GM23338 (cell line): ENCODE results near the gene SEC61G. TPM values are rescaled to one million over a fixed set of nuclear protein-coding genes. Genes with fewer than 3 reads are reported as not detected.

ENCODE experiments used
- ATAC-seq: fragments of 200-7000 bp; cut with Tn5 transposase; 3 replicates; pipeline ENCODE4 v1.9.1; 2020
- DNase-seq: peaks from one replicate; pipeline ENCODE4 v3.0.0-alpha.2; 2015; ENCODE audit warnings: low spot score
- H2AFZ ChIP-seq: fragments of 200-600 bp; sonication (generic); 2 replicates; pipeline ENCODE4 v1.8.0; 2016; ENCODE audit warnings: antibody characterized with exemption, mild to moderate bottlenecking, moderate library complexity
- H3F3A ChIP-seq: fragments of 200-600 bp; sonication (generic); replicated peaks from 2 replicates; pipeline ENCODE4 v1.8.0; 2017; ENCODE audit warnings: antibody characterized with exemption, mixed run types, low read depth
- H3K27ac ChIP-seq: fragments of 200-600 bp; sonication (generic); 2 replicates; pipeline ENCODE4 v1.6.1; 2016; ENCODE audit warnings: low read depth
- H3K27me3 ChIP-seq: fragments of 200-600 bp; sonication (generic); 2 replicates; pipeline ENCODE4 v1.8.0; 2016; ENCODE audit warnings: mild to moderate bottlenecking, mixed run types, moderate library complexity; ENCODE audit not compliant: insufficient read depth
- H3K36me3 ChIP-seq: fragments of 200-600 bp; sonication (generic); 2 replicates; pipeline ENCODE4 v1.8.0; 2016; ENCODE audit warnings: mild to moderate bottlenecking; ENCODE audit not compliant: insufficient read depth
- H3K4me1 ChIP-seq: fragments of 200-600 bp; sonication (generic); 2 replicates; pipeline ENCODE4 v1.8.0; 2016; ENCODE audit warnings: mild to moderate bottlenecking, moderate library complexity; ENCODE audit not compliant: insufficient read depth
- H3K4me2 ChIP-seq: fragments of 200-600 bp; sonication (generic); 2 replicates; pipeline ENCODE4 v1.7.1; 2017; ENCODE audit warnings: mixed run types
- H3K4me3 ChIP-seq: fragments of 200-600 bp; sonication (generic); 2 replicates; pipeline ENCODE4 v1.6.1; 2016; ENCODE audit warnings: mixed run types
- H3K79me2 ChIP-seq: fragments of 200-600 bp; sonication (generic); replicated peaks from 2 replicates; pipeline ENCODE4 v1.8.0; 2017; ENCODE audit warnings: mild to moderate bottlenecking; ENCODE audit not compliant: insufficient read depth
- H3K9me2 ChIP-seq: fragments of 200-600 bp; sonication (generic); 2 replicates; pipeline ENCODE4 v1.8.0; 2017; ENCODE audit not compliant: insufficient read depth
- H4K20me1 ChIP-seq: fragments of 200-600 bp; sonication (generic); replicated peaks from 2 replicates; pipeline ENCODE4 v1.8.0; 2017; ENCODE audit warnings: mild to moderate bottlenecking; ENCODE audit not compliant: insufficient read depth
- H3K27ac Mint-ChIP-seq: 2 replicates; pipeline ENCODE4 v1.8.0; 2020; ENCODE audit warnings: inconsistent platforms, mild to moderate bottlenecking, moderate library complexity, mixed read lengths
- H3K27me3 Mint-ChIP-seq: 3 replicates; pipeline ENCODE4 v1.8.0; 2022; ENCODE audit warnings: low read depth, mild to moderate bottlenecking, moderate library complexity, mixed read lengths, inconsistent platforms; ENCODE audit not compliant: insufficient read depth, poor library complexity
- H3K36me3 Mint-ChIP-seq: 3 replicates; pipeline ENCODE4 v1.8.0; 2021; ENCODE audit warnings: low read depth, mild to moderate bottlenecking, inconsistent platforms, moderate library complexity, mixed read lengths
- H3K4me1 Mint-ChIP-seq: 3 replicates; pipeline ENCODE4 v1.8.0; 2020; ENCODE audit warnings: mild to moderate bottlenecking, inconsistent platforms, mixed read lengths
- H3K4me3 Mint-ChIP-seq: 3 replicates; pipeline ENCODE4 v1.8.0; 2021; ENCODE audit warnings: moderate library complexity, mild to moderate bottlenecking, inconsistent platforms, mixed read lengths
- H3K9me3 Mint-ChIP-seq: 3 replicates; pipeline ENCODE4 v1.8.0; 2020; ENCODE audit warnings: moderate library complexity, mild to moderate bottlenecking, inconsistent platforms, mixed read lengths
- CREB1 ChIP-seq: fragments of 250-450 bp; sonication (Bioruptor Pico); IDR thresholded peaks from 2 replicates; pipeline ENCODE4 v1.5.0; 2020; ENCODE audit warnings: low read depth, mild to moderate bottlenecking, moderate library complexity
- CTCF ChIP-seq, 2 experiments: fragments of 200-600 bp in 1 of 2; sonication (generic) in 1 of 2; conservative IDR thresholded peaks; 2 replicates each; pipeline versions ENCODE4 v1.5.1 to v1.6.1; 2016 to 2017; ENCODE audit warnings: antibody characterized with exemption in 2 of 2, low read depth in 2 of 2, mild to moderate bottlenecking in 2 of 2, moderate library complexity in 1 of 2
- ETS1 ChIP-seq: IDR thresholded peaks from 2 replicates; pipeline ENCODE4 v1.6.1; 2016; ENCODE audit warnings: antibody characterized with exemption
- EZH2 ChIP-seq: fragments of 200-600 bp; sonication (generic); IDR thresholded peaks from one replicate; pipeline ENCODE4 v1.8.0; 2017; ENCODE audit warnings: antibody characterized with exemption, mild to moderate bottlenecking, low read depth; ENCODE audit not compliant: unreplicated experiment
- EZH2phosphoT487 ChIP-seq: fragments of 200-600 bp; sonication (generic); IDR thresholded peaks from one replicate; pipeline ENCODE4 v1.8.1; 2018; ENCODE audit warnings: antibody characterized with exemption; ENCODE audit not compliant: unreplicated experiment
- JUNB ChIP-seq: IDR thresholded peaks from one replicate; pipeline ENCODE4 v1.6.1; 2016; ENCODE audit warnings: antibody characterized with exemption; ENCODE audit not compliant: unreplicated experiment
- NANOG ChIP-seq: IDR thresholded peaks from 2 replicates; pipeline ENCODE4 v1.6.1; 2016; ENCODE audit warnings: antibody characterized with exemption, borderline replicate concordance
- POLR2AphosphoS5 ChIP-seq: IDR thresholded peaks from 2 replicates; pipeline ENCODE4 v1.6.1; 2016; ENCODE audit warnings: antibody characterized with exemption, low read depth
- STAT1 ChIP-seq: IDR thresholded peaks from one replicate; pipeline ENCODE4 v1.6.1; 2016; ENCODE audit warnings: antibody characterized with exemption; ENCODE audit not compliant: unreplicated experiment
- ZNF114 ChIP-seq: fragments of 250-450 bp; sonication (Bioruptor Pico); IDR thresholded peaks from 2 replicates; pipeline ENCODE4 v1.5.0; 2020; ENCODE audit warnings: mild to moderate bottlenecking, moderate library complexity
- ZNF331 ChIP-seq: fragments of 250-450 bp; sonication (Bioruptor Pico); IDR thresholded peaks from 2 replicates; pipeline ENCODE4 v1.5.0; 2020; ENCODE audit warnings: low read depth, mild to moderate bottlenecking, moderate library complexity
- ZNF462 ChIP-seq: fragments of 250-450 bp; sonication (Bioruptor Pico); IDR thresholded peaks from 2 replicates; pipeline ENCODE4 v1.5.0; 2020; ENCODE audit warnings: mild to moderate bottlenecking, moderate library complexity
- polyA plus RNA-seq: library from polyadenylated mRNA; unstranded; fragments of >200 nt; fragmentation: Nextera tagmentation; extraction: Ambion mirVana; gene quantifications from 2 replicates; pipeline ENCODE4 v1.2.1, GENCODE V29; 2016
- total RNA-seq: library from RNA; depleted of rRNA; stranded (reverse); fragments of >200 nt; shearing (Covaris generic); gene quantifications from 2 replicates; pipeline ENCODE4 v1.2.3, GENCODE V29; 2014
- TF ChIP-seq, protein P1 (sequence below): IDR thresholded peaks from one replicate; pipeline ENCODE4 v1.6.1; 2018; ENCODE audit warnings: antibody characterized with exemption; ENCODE audit not compliant: unreplicated experiment

SEC61G gene
- total and polyA plus RNA-seq, 2 experiments from 2014 or later, result 350 to 497 TPM

- no peak overlapping the region for H3K4me2 ChIP-seq
- Mint-ChIP-seq H3K4me1 (no peaks in the 10 kb centered on the region), H3K27ac (no peak overlapping the region), H3K36me3 (peaks cover 12% of the 10 kb centered on the region; the same call in 2 of the 3 replicates), H3K27me3 (no peaks in the 10 kb centered on the region), H3K9me3 (no peaks in the 10 kb centered on the region; the same call in 2 of the 3 replicates), H3K4me3 (no peak overlapping the region)
- H3K79me2 ChIP-seq, result peaks cover under 1% of the 10 kb centered on the region; the same call in 1 of the 2 replicates
- TF ChIP-seq ZNF114 (CRISPR knock-in tag) (no peak), ZNF331 (no peak), POLR2AphosphoS5 (no peak), NANOG (no peak), JUNB (no peak), EZH2phosphoT487 (no peak), ETS1 (no peak), CREB1 (CRISPR knock-in tag) (no peak), STAT1 (no peak), EZH2 (no peak), ZNF462 (CRISPR knock-in tag) (no peak), CTCF (conservative IDR thresholded peaks at IDR 0.05; ENCODE audit: low read depth in 2 of 2) (no peak)
- TF ChIP-seq, protein P1, sequence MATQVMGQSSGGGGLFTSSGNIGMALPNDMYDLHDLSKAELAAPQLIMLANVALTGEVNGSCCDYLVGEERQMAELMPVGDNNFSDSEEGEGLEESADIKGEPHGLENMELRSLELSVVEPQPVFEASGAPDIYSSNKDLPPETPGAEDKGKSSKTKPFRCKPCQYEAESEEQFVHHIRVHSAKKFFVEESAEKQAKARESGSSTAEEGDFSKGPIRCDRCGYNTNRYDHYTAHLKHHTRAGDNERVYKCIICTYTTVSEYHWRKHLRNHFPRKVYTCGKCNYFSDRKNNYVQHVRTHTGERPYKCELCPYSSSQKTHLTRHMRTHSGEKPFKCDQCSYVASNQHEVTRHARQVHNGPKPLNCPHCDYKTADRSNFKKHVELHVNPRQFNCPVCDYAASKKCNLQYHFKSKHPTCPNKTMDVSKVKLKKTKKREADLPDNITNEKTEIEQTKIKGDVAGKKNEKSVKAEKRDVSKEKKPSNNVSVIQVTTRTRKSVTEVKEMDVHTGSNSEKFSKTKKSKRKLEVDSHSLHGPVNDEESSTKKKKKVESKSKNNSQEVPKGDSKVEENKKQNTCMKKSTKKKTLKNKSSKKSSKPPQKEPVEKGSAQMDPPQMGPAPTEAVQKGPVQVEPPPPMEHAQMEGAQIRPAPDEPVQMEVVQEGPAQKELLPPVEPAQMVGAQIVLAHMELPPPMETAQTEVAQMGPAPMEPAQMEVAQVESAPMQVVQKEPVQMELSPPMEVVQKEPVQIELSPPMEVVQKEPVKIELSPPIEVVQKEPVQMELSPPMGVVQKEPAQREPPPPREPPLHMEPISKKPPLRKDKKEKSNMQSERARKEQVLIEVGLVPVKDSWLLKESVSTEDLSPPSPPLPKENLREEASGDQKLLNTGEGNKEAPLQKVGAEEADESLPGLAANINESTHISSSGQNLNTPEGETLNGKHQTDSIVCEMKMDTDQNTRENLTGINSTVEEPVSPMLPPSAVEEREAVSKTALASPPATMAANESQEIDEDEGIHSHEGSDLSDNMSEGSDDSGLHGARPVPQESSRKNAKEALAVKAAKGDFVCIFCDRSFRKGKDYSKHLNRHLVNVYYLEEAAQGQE, result no peak
- DNase-seq (no peak), ATAC-seq (no peak)
- H4K20me1 ChIP-seq, result peaks cover 14% of the 10 kb centered on the region
- H3K27ac ChIP-seq, result no peak overlapping the region
- no peaks in the 10 kb centered on the region; the same call in 1 of the 2 replicates for H3F3A ChIP-seq
- H3K27me3 ChIP-seq, result no peaks in the 10 kb centered on the region
- no peaks in the 10 kb centered on the region for H3K36me3 ChIP-seq
- no peaks in the 10 kb centered on the region for H3K9me2 ChIP-seq
- no peak overlapping the region for H2AFZ ChIP-seq
- peaks cover 6% of the 10 kb centered on the region for H3K4me1 ChIP-seq
- no peak overlapping the region for H3K4me3 ChIP-seq
These were observed 15.4 kb downstream of the SEC61G start for GRCh38 chr7:54743580-54743979.
